H9 (cell line): ENCODE measurements around the gene TGM4. TPM values are rescaled to one million over a fixed set of nuclear protein-coding genes. Genes with fewer than 3 reads are reported as not detected.
A peak's percentile ranks its signal among the peaks of the same experiment; 100 is the strongest.

Experiments
- DNase-seq: peaks from one replicate; pipeline ENCODE4 v3.0.0-alpha.2; 2017
- H2AFZ ChIP-seq: one replicate; pipeline ENCODE4 v1.6.1; 2013; ENCODE audit warnings: mild to moderate bottlenecking, low read length, control low read depth, moderate library complexity
- H2AK5ac ChIP-seq: 2 replicates; pipeline ENCODE4 v1.6.1; 2013; ENCODE audit warnings: low read length, control low read depth, mixed read lengths; ENCODE audit not compliant: insufficient read length
- H2BK120ac ChIP-seq: one replicate; pipeline ENCODE4 v1.6.1; 2013; ENCODE audit warnings: low read depth, mild to moderate bottlenecking, low read length, control low read depth, inconsistent platforms; ENCODE audit not compliant: poor library complexity, severe bottlenecking
- H2BK12ac ChIP-seq: 2 replicates; pipeline ENCODE4 v1.6.1; 2013; ENCODE audit warnings: low read length, control low read depth, mixed read lengths, low read depth; ENCODE audit not compliant: insufficient read length
- H2BK15ac ChIP-seq: 2 replicates; pipeline ENCODE4 v1.6.1; 2013; ENCODE audit warnings: low read depth, low read length, control low read depth
- H2BK20ac ChIP-seq: one replicate; pipeline ENCODE4 v1.6.1; 2013; ENCODE audit warnings: low read depth, mild to moderate bottlenecking, low read length, control low read depth, inconsistent platforms; ENCODE audit not compliant: poor library complexity, severe bottlenecking
- H2BK5ac ChIP-seq: 2 replicates; pipeline ENCODE4 v1.6.1; 2013; ENCODE audit warnings: low read length, control low read depth, mixed read lengths; ENCODE audit not compliant: insufficient read length
- H3K14ac ChIP-seq: 2 replicates; pipeline ENCODE4 v1.6.1; 2013; ENCODE audit warnings: low read length, control low read depth; ENCODE audit not compliant: insufficient read depth
- H3K18ac ChIP-seq: 2 replicates; pipeline ENCODE4 v1.6.1; 2013; ENCODE audit warnings: low read depth, mild to moderate bottlenecking, mixed read lengths, low read length, control low read depth; ENCODE audit not compliant: insufficient read length
- H3K23ac ChIP-seq: 2 replicates; pipeline ENCODE4 v1.6.1; 2013; ENCODE audit warnings: low read length, control low read depth, mixed read lengths, low read depth; ENCODE audit not compliant: insufficient read length
- H3K23me2 ChIP-seq: 2 replicates; pipeline ENCODE4 v1.6.1; 2013; ENCODE audit warnings: low read depth, mild to moderate bottlenecking, mixed read lengths, low read length, control low read depth; ENCODE audit not compliant: insufficient read length, poor library complexity, severe bottlenecking
- H3K27ac ChIP-seq: 2 replicates; pipeline ENCODE4 v1.5.1; 2013; ENCODE audit warnings: low read length, control low read depth, mixed read lengths, low read depth; ENCODE audit not compliant: insufficient read length
- H3K27me3 ChIP-seq: 2 replicates; pipeline ENCODE4 v1.6.1; 2013; ENCODE audit warnings: low read length, control low read depth, inconsistent platforms; ENCODE audit not compliant: insufficient read depth
- H3K4ac ChIP-seq: 2 replicates; pipeline ENCODE4 v1.6.1; 2013; ENCODE audit warnings: low read depth, mild to moderate bottlenecking, control low read depth, inconsistent platforms, low read length, moderate library complexity
- H3K4me1 ChIP-seq: 2 replicates; pipeline ENCODE4 v1.6.1; 2013; ENCODE audit warnings: low read length, control low read depth, inconsistent platforms; ENCODE audit not compliant: insufficient read depth
- H3K4me2 ChIP-seq: 2 replicates; pipeline ENCODE4 v1.6.1; 2013; ENCODE audit warnings: low read length, control low read depth, mixed read lengths; ENCODE audit not compliant: insufficient read length, insufficient read depth
- H3K56ac ChIP-seq: 2 replicates; pipeline ENCODE4 v1.6.1; 2013; ENCODE audit warnings: low read depth, mild to moderate bottlenecking, mixed read lengths, low read length, control low read depth; ENCODE audit not compliant: insufficient read length
- H3K79me1 ChIP-seq: 2 replicates; pipeline ENCODE4 v1.6.1; 2013; ENCODE audit warnings: low read depth, mild to moderate bottlenecking, moderate library complexity, low read length, control low read depth, inconsistent platforms; ENCODE audit not compliant: insufficient read depth, poor library complexity, severe bottlenecking
- H3K79me2 ChIP-seq: 2 replicates; pipeline ENCODE4 v1.6.1; 2013; ENCODE audit warnings: low read length, control low read depth, inconsistent platforms; ENCODE audit not compliant: insufficient read depth
- H3K9ac ChIP-seq: 2 replicates; pipeline ENCODE4 v1.6.1; 2013; ENCODE audit warnings: low read length, control low read depth, mixed read lengths; ENCODE audit not compliant: insufficient read length; ENCODE audit errors: extremely low read depth
- H3K9me3 ChIP-seq: one replicate; pipeline ENCODE4 v1.6.1; 2013; ENCODE audit warnings: low read depth, low read length, inconsistent platforms; ENCODE audit not compliant: control insufficient read depth
- H3T11ph ChIP-seq: one replicate; pipeline ENCODE4 v1.6.1; 2013; ENCODE audit warnings: mild to moderate bottlenecking, low read length, control low read depth, inconsistent platforms
- H4K20me1 ChIP-seq: one replicate; pipeline ENCODE4 v1.6.1; 2013; ENCODE audit not compliant: control insufficient read depth, insufficient read length, insufficient read depth
- H4K5ac ChIP-seq: 2 replicates; pipeline ENCODE4 v1.6.1; 2013; ENCODE audit warnings: low read depth, mild to moderate bottlenecking, mixed read lengths, low read length, control low read depth; ENCODE audit not compliant: insufficient read length
- H4K8ac ChIP-seq: replicated peaks from 2 replicates; pipeline ENCODE4 v1.6.1; 2013; ENCODE audit warnings: low read length, control low read depth, mixed read lengths, low read depth; ENCODE audit not compliant: insufficient read length
- H4K91ac ChIP-seq: 2 replicates; pipeline ENCODE4 v1.6.1; 2013; ENCODE audit warnings: low read depth, mild to moderate bottlenecking, moderate library complexity, mixed read lengths, low read length, control low read depth; ENCODE audit not compliant: insufficient read length
- H3K27ac Mint-ChIP-seq, 3 experiments: 2 replicates in 2 of 3; 3 replicates in 1 of 3; pipeline ENCODE4 v1.8.0; 2020 to 2021; ENCODE audit warnings: mixed read lengths in 3 of 3, mild to moderate bottlenecking in 1 of 3, moderate library complexity in 1 of 3
- H3K27me3 Mint-ChIP-seq: 2 replicates; pipeline ENCODE4 v1.8.0; 2021; ENCODE audit warnings: low read depth, mild to moderate bottlenecking, moderate library complexity, mixed read lengths
- H3K36me3 Mint-ChIP-seq, 3 experiments: 2 replicates in 2 of 3; 3 replicates in 1 of 3; pipeline ENCODE4 v1.8.0; 2020 to 2021; ENCODE audit warnings: low read depth in 3 of 3, mixed read lengths in 3 of 3; ENCODE audit not compliant: insufficient read depth in 1 of 3
- H3K4me1 Mint-ChIP-seq, 2 experiments: 2 replicates each; pipeline ENCODE4 v1.8.0; 2020; ENCODE audit warnings: mixed read lengths in 2 of 2
- H3K4me3 Mint-ChIP-seq, 2 experiments: 2 replicates in 1 of 2; 3 replicates in 1 of 2; pipeline ENCODE4 v1.8.0; 2020 to 2021; ENCODE audit warnings: mild to moderate bottlenecking in 2 of 2, mixed read lengths in 2 of 2, moderate library complexity in 1 of 2
- H3K9me3 Mint-ChIP-seq, 2 experiments: 2 replicates in 1 of 2; 3 replicates in 1 of 2; pipeline ENCODE4 v1.8.0; 2020; ENCODE audit warnings: mild to moderate bottlenecking in 2 of 2, mixed read lengths in 2 of 2, moderate library complexity in 1 of 2
- WGBS: extraction: QIAGEN DNeasy Blood & Tissue Kit; methylation state at CpG from one replicate; pipeline ENCODE4 v1.1.7; 2013; ENCODE audit warnings: missing lambda C conversion rate, low lambda C conversion rate, mixed read lengths; ENCODE audit not compliant: insufficient read length; ENCODE audit errors: extremely low coverage; 5-methylcytosine and 5-hydroxymethylcytosine counted together
- total RNA-seq: library from RNA; stranded (reverse); gene quantifications from 2 replicates; pipeline ENCODE4 v1.2.1, GENCODE V29; 2021
- TF ChIP-seq, protein P1 (sequence below): fragments of 200-600 bp; sonication (generic); conservative IDR thresholded peaks from 3 replicates; pipeline ENCODE4 v1.8.0; 2021; ENCODE audit warnings: antibody characterized with exemption, mild to moderate bottlenecking

Gene TGM4
- total RNA-seq, 1 experiment from 2014 or later = not detected

DNA sequence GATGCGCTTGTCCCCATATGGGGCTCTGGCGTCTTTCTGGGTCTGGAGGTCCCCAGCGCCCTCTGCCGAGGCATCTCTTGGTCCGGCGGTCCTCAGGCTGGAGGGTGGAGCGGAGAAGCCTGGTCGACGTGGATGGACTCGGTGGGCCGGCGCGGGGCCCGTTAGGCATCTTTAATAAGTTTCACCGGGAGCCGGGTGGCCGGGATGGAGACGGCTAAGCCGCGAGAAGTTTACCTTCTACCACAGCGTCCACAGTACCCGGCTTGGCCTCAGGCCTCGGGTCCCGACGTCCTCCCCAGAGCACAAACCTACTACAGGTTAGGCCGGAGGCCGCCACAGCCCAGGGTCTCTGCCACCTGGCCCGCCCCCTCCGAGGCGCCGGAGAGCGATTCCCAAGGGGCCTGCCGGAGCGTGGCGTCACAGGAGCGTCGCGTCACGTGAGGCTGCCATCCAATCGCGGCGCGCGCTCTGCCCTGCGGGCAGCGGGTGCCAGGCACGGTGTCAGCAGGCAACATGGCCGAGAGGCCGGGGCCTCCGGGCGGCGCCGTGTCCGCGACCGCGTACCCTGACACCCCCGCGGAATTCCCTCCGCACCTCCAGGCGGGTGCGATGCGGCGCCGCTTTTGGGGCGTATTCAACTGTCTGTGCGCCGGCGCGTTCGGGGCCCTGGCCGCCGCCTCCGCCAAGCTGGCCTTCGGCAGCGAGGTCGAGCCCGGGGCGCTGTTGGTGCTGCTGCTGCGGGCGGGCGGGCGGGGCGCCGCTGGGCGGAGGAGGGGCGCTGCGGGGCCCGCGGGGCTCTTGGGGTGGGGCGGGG lies 12.8 kb upstream of the TGM4 start, which contains the start of gene TMEM42:
TMEM42 (plus strand) TSS at position 501 of the 814 bp plus-strand sequence; CDS start at position 514, 13 bp downstream.
- Histone ChIP-seq H3K27me3 (no peaks in the 10 kb centered on the region), H3K79me1 (no peaks in the 10 kb centered on the region), H3K9me3 (no peaks in the 10 kb centered on the region), H3K4me1 (0 out of 2 replicates have a peak, but pooled peaks cover 2% of the 10 kb centered on the region), H4K91ac (no peak within 1 kb of the TSS), H2AFZ (no peak within 1 kb of the TSS), H2BK15ac (no peak within 1 kb of the TSS), H2BK120ac (no peak within 1 kb of the TSS), H2AK5ac (no peak within 1 kb of the TSS), H3K4me2 (peak within 1 kb of the TSS; percentile 85), H3K4ac (no peak within 1 kb of the TSS), H3K79me2 (no peaks in the 10 kb centered on the region), H3K14ac (peak within 1 kb of the TSS; percentile 84; the same call in 1 of the 2 replicates), H3T11ph (no peak within 1 kb of the TSS), H3K56ac (no peak within 1 kb of the TSS), H3K18ac (peak within 1 kb of the TSS; percentile 80), H3K27ac (no peak within 1 kb of the TSS), H4K8ac (no peak within 1 kb of the TSS), H4K5ac (no peak within 1 kb of the TSS), H2BK12ac (no peak within 1 kb of the TSS), H3K23me2 (peaks cover 6% of the 10 kb centered on the region), H4K20me1 (no peaks in the 10 kb centered on the region), H2BK5ac (no peak within 1 kb of the TSS), H3K23ac (no peak within 1 kb of the TSS), H2BK20ac (no peak within 1 kb of the TSS), H3K9ac (peak within 1 kb of the TSS; percentile 27)
- H3K36me3 Mint-ChIP-seq = peaks cover 10 to 12% (median 11%) of the 10 kb centered on the region in 3 experiments; a peak in 6 of 7 replicates
- H3K4me1 Mint-ChIP-seq = peaks cover 8% of the 10 kb centered on the region in 2 experiments
- H3K27ac Mint-ChIP-seq = peak within 1 kb of the TSS; percentile 89 to 94 (median 93)
- no peaks in the 10 kb centered on the region for H3K9me3 Mint-ChIP-seq
- no CpG with 5 or more reads among the region's 91 CpGs for WGBS
- DNase-seq = peak; percentile 97
- H3K4me3 Mint-ChIP-seq = peak within 1 kb of the TSS; percentile 83 to 91
- no peaks in the 10 kb centered on the region for H3K27me3 Mint-ChIP-seq
- TF ChIP-seq, protein P1, sequence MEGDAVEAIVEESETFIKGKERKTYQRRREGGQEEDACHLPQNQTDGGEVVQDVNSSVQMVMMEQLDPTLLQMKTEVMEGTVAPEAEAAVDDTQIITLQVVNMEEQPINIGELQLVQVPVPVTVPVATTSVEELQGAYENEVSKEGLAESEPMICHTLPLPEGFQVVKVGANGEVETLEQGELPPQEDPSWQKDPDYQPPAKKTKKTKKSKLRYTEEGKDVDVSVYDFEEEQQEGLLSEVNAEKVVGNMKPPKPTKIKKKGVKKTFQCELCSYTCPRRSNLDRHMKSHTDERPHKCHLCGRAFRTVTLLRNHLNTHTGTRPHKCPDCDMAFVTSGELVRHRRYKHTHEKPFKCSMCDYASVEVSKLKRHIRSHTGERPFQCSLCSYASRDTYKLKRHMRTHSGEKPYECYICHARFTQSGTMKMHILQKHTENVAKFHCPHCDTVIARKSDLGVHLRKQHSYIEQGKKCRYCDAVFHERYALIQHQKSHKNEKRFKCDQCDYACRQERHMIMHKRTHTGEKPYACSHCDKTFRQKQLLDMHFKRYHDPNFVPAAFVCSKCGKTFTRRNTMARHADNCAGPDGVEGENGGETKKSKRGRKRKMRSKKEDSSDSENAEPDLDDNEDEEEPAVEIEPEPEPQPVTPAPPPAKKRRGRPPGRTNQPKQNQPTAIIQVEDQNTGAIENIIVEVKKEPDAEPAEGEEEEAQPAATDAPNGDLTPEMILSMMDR = peak; percentile 53
